Thyroid gland (tissue), 4 donors: ENCODE results near the gene UGT1A5.

Experiments used
- CTCF ChIP-seq, 6 experiments: fragments of 200-600 bp in 3 of 6; fragments of 450-650 bp in 3 of 6; sonication (generic) in 3 of 6; IDR thresholded peaks; one replicate each; pipeline ENCODE4 v1.5.1; 2016 to 2019; ENCODE audit warnings: antibody characterized with exemption in 6 of 6, mild to moderate bottlenecking in 2 of 6, inconsistent platforms in 1 of 6, moderate library complexity in 1 of 6
- POLR2A ChIP-seq, 2 donors: fragments of 450-650 bp; IDR thresholded peaks; one replicate each; pipeline ENCODE4 v1.6.1; 2017; ENCODE audit warnings: antibody characterized with exemption in 2 of 2, mild to moderate bottlenecking in 2 of 2, moderate library complexity in 1 of 2

- TF ChIP-seq CTCF (IDR thresholded peaks at IDR 0.05), result no peak
- no peak for TF ChIP-seq POLR2A (IDR thresholded peaks at IDR 0.05)
These were observed 101.5 kb downstream of the UGT1A5 start for GRCh38 chr2:233814056-233814835.
